ENCODE results near the gene PLPPR2.

Gene PLPPR2

GRCh38 chr19:11356676-11357550, 1.7 kb downstream of the PLPPR2 start:
- Histone ChIP-seq H2AFZ (ENCODE audit: low read length) (no peak overlapping the region), H3K9ac (ENCODE audit: low read depth, low read length, poor library complexity, severe bottlenecking) (no peak overlapping the region), H3K27me3 (ENCODE audit: insufficient read depth, low read length, poor library complexity, severe bottlenecking) (no peaks in the 10 kb centered on the region), H3K79me2 (ENCODE audit: insufficient read depth, low read length) (no peaks in the 10 kb centered on the region), H3K4me1 (ENCODE audit: insufficient read depth, low read length, poor library complexity, severe bottlenecking) (no peaks in the 10 kb centered on the region), H3K9me2 (replicated peaks; ENCODE audit: low read depth, low read length) (no peaks in the 10 kb centered on the region), H3K4me2 (ENCODE audit: low read depth, low read length, poor library complexity, severe bottlenecking) (no peak overlapping the region), H3K36me3 (ENCODE audit: insufficient read depth, low read length) (no peaks in the 10 kb centered on the region), H4K20me1 (ENCODE audit: insufficient read depth, low read length, poor library complexity, severe bottlenecking) (no peaks in the 10 kb centered on the region), H3K4me3 (ENCODE audit: low read length, poor library complexity, severe bottlenecking) (no peak overlapping the region), H3F3A (ENCODE audit: low read depth) (no peaks in the 10 kb centered on the region), H3K9me3 (ENCODE audit: insufficient read depth, low read depth, low read length) (no peaks in the 10 kb centered on the region)
- TF ChIP-seq EZH2phosphoT487 (IDR thresholded peaks at IDR 0.05; ENCODE audit: borderline replicate concordance) (no peak), CTCF (conservative IDR thresholded peaks at IDR 0.05; ENCODE audit: low read length) (no peak)

- H3F3A ChIP-seq (ENCODE audit: low read depth) = no peaks in the 10 kb centered on the region
- H2AFZ ChIP-seq (ENCODE audit: low read length) = no peak overlapping the region
- H3K4me2 ChIP-seq (ENCODE audit: low read depth, low read length, poor library complexity, severe bottlenecking) = no peak overlapping the region
- H3K27me3 ChIP-seq (ENCODE audit: insufficient read depth, low read length, poor library complexity, severe bottlenecking) = no peaks in the 10 kb centered on the region
- no peaks in the 10 kb centered on the region for H3K36me3 ChIP-seq (ENCODE audit: insufficient read depth, low read length)
- no peaks in the 10 kb centered on the region for H3K4me1 ChIP-seq (ENCODE audit: insufficient read depth, low read length, poor library complexity, severe bottlenecking)
- no peaks in the 10 kb centered on the region for H3K9me3 ChIP-seq (ENCODE audit: insufficient read depth, low read depth, low read length)
- no peak overlapping the region for H3K4me3 ChIP-seq (ENCODE audit: low read length, poor library complexity, severe bottlenecking)
- TF ChIP-seq CTCF (conservative IDR thresholded peaks at IDR 0.05; ENCODE audit: low read length) = no peak
- TF ChIP-seq EZH2phosphoT487 (IDR thresholded peaks at IDR 0.05; ENCODE audit: borderline replicate concordance) = no peak
- H4K20me1 ChIP-seq (ENCODE audit: insufficient read depth, low read length, poor library complexity, severe bottlenecking) = no peaks in the 10 kb centered on the region
- H3K9ac ChIP-seq (ENCODE audit: low read depth, low read length, poor library complexity, severe bottlenecking) = no peak overlapping the region
- no peaks in the 10 kb centered on the region for H3K9me2 ChIP-seq (replicated peaks; ENCODE audit: low read depth, low read length)
- no peaks in the 10 kb centered on the region for H3K79me2 ChIP-seq (ENCODE audit: insufficient read depth, low read length)
Measured at GRCh38 chr19:11359421-11359820, 4.2 kb downstream of the PLPPR2 start.

- Histone ChIP-seq H3K4me2 (ENCODE audit: low read depth, low read length, poor library complexity, severe bottlenecking) (no peak overlapping the region), H2AFZ (ENCODE audit: low read length) (no peak overlapping the region), H3K4me1 (ENCODE audit: insufficient read depth, low read length, poor library complexity, severe bottlenecking) (no peaks in the 10 kb centered on the region), H3K9ac (ENCODE audit: low read depth, low read length, poor library complexity, severe bottlenecking) (no peak overlapping the region), H3F3A (ENCODE audit: low read depth) (no peaks in the 10 kb centered on the region), H3K9me3 (ENCODE audit: insufficient read depth, low read depth, low read length) (no peaks in the 10 kb centered on the region), H3K36me3 (ENCODE audit: insufficient read depth, low read length) (no peaks in the 10 kb centered on the region), H3K27me3 (ENCODE audit: insufficient read depth, low read length, poor library complexity, severe bottlenecking) (no peaks in the 10 kb centered on the region), H3K9me2 (replicated peaks; ENCODE audit: low read depth, low read length) (no peaks in the 10 kb centered on the region), H4K20me1 (ENCODE audit: insufficient read depth, low read length, poor library complexity, severe bottlenecking) (no peaks in the 10 kb centered on the region), H3K4me3 (ENCODE audit: low read length, poor library complexity, severe bottlenecking) (no peak overlapping the region), H3K79me2 (ENCODE audit: insufficient read depth, low read length) (no peaks in the 10 kb centered on the region)
- TF ChIP-seq CTCF (conservative IDR thresholded peaks at IDR 0.05; ENCODE audit: low read length) = no peak
Measured at GRCh38 chr19:11361037-11361770, 6.0 kb downstream of the PLPPR2 start.

Measured in Loucy (cell line).